CD4-positive, alpha-beta T cell treated with Interleukin-21 for 1 hour (primary cell): ENCODE data around the gene LAMTOR2.

Source experiments
- DNase-seq: peaks from one replicate; pipeline ENCODE4 v3.0.0-alpha.2; 2020

Gene LAMTOR2

GRCh38 chr1:156100205-156100995 is 45.8 kb downstream of the LAMTOR2 start:
- DNase-seq, result no peak

- no peak for DNase-seq
Measured at GRCh38 chr1:156101880-156102279, 47.3 kb downstream of the LAMTOR2 start.

- no peak for DNase-seq
Measured at GRCh38 chr1:156102633-156103511, 48.3 kb downstream of the LAMTOR2 start.

GRCh38 chr1:156103521-156103947 is 49.0 kb downstream of the LAMTOR2 start:
- DNase-seq, result peak; percentile 48

GRCh38 chr1:156104065-156104810 is 49.7 kb downstream of the LAMTOR2 start:
- peak; percentile 89 for DNase-seq

- peak; percentile 27 for DNase-seq
Measured at GRCh38 chr1:156104861-156105832, 50.6 kb downstream of the LAMTOR2 start.

- no peak for DNase-seq
Measured at GRCh38 chr1:156106624-156107488, 52.3 kb downstream of the LAMTOR2 start.

GRCh38 chr1:156108057-156108456 is 53.5 kb downstream of the LAMTOR2 start:
- no peak for DNase-seq
